ENCODE data around the gene FAM53A.

DNA sequence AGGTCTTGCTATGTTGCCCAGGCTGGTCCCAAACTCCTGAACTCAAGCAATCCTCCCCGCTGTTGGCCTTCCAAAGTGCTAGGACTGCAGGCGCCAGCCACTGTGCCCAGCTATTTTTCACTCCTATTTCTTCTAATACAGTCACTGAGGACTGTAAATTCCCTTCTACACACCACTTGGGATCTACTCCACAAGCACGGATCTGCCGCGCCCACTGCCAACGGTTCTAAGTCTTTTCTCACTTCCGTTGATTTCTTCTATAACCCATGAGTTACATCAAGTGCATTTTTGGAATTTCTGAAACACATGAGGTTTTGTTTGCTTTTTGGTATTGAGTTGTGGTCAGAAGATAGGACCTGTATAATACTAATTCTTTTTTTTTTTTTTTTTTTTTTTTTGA is 48.6 kb downstream of the FAM53A start:
- TF ChIP-seq, protein P1, sequence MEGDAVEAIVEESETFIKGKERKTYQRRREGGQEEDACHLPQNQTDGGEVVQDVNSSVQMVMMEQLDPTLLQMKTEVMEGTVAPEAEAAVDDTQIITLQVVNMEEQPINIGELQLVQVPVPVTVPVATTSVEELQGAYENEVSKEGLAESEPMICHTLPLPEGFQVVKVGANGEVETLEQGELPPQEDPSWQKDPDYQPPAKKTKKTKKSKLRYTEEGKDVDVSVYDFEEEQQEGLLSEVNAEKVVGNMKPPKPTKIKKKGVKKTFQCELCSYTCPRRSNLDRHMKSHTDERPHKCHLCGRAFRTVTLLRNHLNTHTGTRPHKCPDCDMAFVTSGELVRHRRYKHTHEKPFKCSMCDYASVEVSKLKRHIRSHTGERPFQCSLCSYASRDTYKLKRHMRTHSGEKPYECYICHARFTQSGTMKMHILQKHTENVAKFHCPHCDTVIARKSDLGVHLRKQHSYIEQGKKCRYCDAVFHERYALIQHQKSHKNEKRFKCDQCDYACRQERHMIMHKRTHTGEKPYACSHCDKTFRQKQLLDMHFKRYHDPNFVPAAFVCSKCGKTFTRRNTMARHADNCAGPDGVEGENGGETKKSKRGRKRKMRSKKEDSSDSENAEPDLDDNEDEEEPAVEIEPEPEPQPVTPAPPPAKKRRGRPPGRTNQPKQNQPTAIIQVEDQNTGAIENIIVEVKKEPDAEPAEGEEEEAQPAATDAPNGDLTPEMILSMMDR (IDR thresholded peaks at IDR 0.05), result no peak
- no peak for TF ChIP-seq POLR2A (IDR thresholded peaks at IDR 0.05)
